Thyroid gland (tissue), 4 donors: Measurements from ENCODE around the gene HMX3.

ENCODE experiments used
- CTCF ChIP-seq, 6 experiments: fragments of 200-600 bp in 3 of 6; fragments of 450-650 bp in 3 of 6; sonication (generic) in 3 of 6; IDR thresholded peaks; one replicate each; pipeline ENCODE4 v1.5.1; 2016 to 2019; ENCODE audit warnings: antibody characterized with exemption in 6 of 6, mild to moderate bottlenecking in 2 of 6, inconsistent platforms in 1 of 6, moderate library complexity in 1 of 6
- POLR2A ChIP-seq, 2 donors: fragments of 450-650 bp; IDR thresholded peaks; one replicate each; pipeline ENCODE4 v1.6.1; 2017; ENCODE audit warnings: antibody characterized with exemption in 2 of 2, mild to moderate bottlenecking in 2 of 2, moderate library complexity in 1 of 2

GRCh38 chr10:123156078-123156477, 20.3 kb downstream of the HMX3 start:
- TF ChIP-seq CTCF (IDR thresholded peaks at IDR 0.05) (no peak), POLR2A (IDR thresholded peaks at IDR 0.05) (no peak)
